Stimulated activated CD8-positive, alpha-beta memory T cell treated with anti-CD3 and anti-CD28 coated beads, Interleukin-4, amount 100 ng/mL, for 4 hours (primary cell): Measurements from ENCODE around the gene NME8.

ENCODE experiments used
- DNase-seq, 2 donors: peaks; one replicate each; pipeline ENCODE4 v3.0.0-alpha.2; 2020; ENCODE audit warnings: low read depth in 2 of 2, low spot score in 1 of 2

Gene NME8

GRCh38 chr7:37932543-37932942, 84.1 kb downstream of the NME8 start:
- DNase-seq: no peak

DNA sequence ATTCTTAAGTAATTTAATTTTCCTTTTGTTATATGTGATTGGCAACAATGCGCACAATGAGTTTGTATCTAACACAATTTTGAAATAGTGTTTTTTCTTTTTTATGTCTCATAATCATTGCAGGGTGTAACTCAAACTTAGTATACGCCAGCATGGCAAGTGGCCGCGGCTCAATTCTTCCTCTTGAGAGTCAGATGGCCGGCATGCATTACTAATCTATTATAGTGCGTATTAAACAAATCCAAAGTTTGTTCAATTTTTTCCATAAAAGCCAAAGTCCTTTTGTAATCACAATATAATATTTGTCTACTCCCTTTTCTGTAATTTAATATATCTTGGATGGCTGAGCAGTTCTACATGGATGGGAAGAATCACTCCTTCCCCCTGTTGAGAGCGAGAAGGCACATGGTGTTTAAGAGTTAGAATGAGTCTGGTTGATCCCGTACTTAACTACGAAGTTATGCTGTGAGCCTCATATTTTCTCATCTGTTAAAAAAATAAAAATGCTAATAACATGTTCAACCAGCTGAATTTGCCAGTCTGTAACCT, 84.7 kb downstream of the NME8 start:
- no peak for DNase-seq

GRCh38 chr7:37942934-37943610, 94.7 kb downstream of the NME8 start:
- DNase-seq: no peak

DNA sequence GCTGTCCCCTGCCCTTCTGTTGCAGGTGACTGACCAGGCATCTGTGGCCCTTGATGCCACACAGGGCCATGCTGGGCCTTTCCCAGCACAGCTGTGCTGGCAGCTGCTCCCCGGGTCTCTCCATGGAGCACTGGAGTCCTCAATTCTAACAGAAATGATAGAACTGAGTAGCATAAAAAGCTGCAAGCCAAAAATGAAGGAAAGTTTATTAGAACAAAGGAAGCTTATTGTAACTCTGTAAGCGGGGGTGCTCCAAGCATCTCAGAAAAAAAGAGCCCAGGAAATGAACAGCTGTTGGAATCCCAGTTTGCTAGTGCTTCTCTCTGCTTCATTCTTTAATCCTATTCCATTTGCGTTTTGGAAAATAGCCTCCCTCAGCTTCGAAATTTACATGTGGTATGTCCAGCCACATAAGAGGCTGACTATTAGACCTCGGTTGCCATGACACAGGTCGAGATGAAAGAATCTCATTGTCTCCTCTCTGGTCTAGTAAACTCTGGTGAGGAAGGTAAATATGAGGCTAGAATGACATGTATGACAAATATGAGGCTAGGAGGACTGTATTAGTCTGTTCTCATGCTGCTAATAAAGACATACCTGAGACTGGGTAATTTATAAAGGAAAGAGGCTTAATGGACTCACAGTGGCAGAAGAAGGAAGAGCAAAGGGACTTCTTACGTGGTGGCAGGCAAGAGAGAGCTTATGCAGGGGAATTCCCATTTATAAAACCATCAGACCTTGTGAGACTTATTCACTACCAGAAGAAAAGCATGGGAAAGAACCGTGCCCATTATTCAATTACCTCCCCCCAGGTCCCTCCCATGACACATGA, 95.7 kb downstream of the NME8 start:
- no peak for DNase-seq

GRCh38 chr7:37944737-37945054, 96.3 kb downstream of the NME8 start:
- no peak for DNase-seq

DNA sequence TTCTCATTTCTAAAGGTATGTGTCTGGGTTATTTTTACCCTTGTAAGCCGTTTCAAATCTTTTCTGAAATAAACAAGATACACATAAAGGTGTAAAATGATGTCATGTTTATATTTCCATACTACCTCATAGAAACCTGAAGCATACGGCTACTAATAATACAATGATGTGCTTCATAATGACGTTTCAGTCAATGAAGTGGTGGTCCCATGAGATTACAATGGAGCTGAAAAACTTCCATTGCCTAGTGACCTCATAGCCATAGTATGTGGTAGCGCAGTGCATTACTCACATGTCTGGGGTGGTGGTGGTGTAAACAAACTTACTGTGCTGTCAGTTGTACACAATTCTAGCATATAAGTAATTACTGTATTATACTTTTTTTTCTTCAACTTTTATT, 96.9 kb downstream of the NME8 start:
- no peak for DNase-seq

- DNase-seq: no peak
These were observed 98.9 kb downstream of the NME8 start for GRCh38 chr7:37947138-37947940.

GRCh38 chr7:37947941-37948210, 99.5 kb downstream of the NME8 start:
- no peak for DNase-seq
